OCI-LY7 (cell line): Measurements from ENCODE around the gene CDHR2.

Source experiments
- EZH2phosphoT487 ChIP-seq: fragments of 200-600 bp; sonication (generic); IDR thresholded peaks from 2 replicates; pipeline ENCODE4 v1.6.1; 2018; ENCODE audit warnings: low read depth, borderline replicate concordance, mild to moderate bottlenecking, mixed run types, antibody characterized with exemption, low read length, moderate library complexity, mixed read lengths
- TF ChIP-seq, protein P1 (sequence below): fragments of 200-600 bp; sonication (generic); conservative IDR thresholded peaks from 2 replicates; pipeline ENCODE4 v1.5.1; 2014; ENCODE audit warnings: mild to moderate bottlenecking, antibody characterized with exemption, low read length, moderate library complexity, mixed read lengths

GRCh38 chr5:176610435-176610773 is 61.3 kb downstream of the CDHR2 start:
- no peak for TF ChIP-seq EZH2phosphoT487
- TF ChIP-seq, protein P1, sequence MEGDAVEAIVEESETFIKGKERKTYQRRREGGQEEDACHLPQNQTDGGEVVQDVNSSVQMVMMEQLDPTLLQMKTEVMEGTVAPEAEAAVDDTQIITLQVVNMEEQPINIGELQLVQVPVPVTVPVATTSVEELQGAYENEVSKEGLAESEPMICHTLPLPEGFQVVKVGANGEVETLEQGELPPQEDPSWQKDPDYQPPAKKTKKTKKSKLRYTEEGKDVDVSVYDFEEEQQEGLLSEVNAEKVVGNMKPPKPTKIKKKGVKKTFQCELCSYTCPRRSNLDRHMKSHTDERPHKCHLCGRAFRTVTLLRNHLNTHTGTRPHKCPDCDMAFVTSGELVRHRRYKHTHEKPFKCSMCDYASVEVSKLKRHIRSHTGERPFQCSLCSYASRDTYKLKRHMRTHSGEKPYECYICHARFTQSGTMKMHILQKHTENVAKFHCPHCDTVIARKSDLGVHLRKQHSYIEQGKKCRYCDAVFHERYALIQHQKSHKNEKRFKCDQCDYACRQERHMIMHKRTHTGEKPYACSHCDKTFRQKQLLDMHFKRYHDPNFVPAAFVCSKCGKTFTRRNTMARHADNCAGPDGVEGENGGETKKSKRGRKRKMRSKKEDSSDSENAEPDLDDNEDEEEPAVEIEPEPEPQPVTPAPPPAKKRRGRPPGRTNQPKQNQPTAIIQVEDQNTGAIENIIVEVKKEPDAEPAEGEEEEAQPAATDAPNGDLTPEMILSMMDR = no peak
